GM12878 (cell line): ENCODE data around the gene GALT. TPM values are rescaled to one million over a fixed set of nuclear protein-coding genes. Genes with fewer than 3 reads are reported as not detected.
A peak's percentile ranks its signal among the peaks of the same experiment; 100 is the strongest.

Experiments used
- BACH1 ChIP-seq: fragments of 450-650 bp; IDR thresholded peaks from 2 replicates; pipeline ENCODE4 v1.6.1; 2017; ENCODE audit warnings: mild to moderate bottlenecking, borderline replicate concordance
- BMI1 ChIP-seq: fragments of 450-650 bp; IDR thresholded peaks from 2 replicates; pipeline ENCODE4 v1.6.1; 2016; ENCODE audit warnings: mild to moderate bottlenecking, moderate library complexity, borderline replicate concordance
- EED ChIP-seq: sonication (generic); IDR thresholded peaks from 2 replicates; pipeline ENCODE4 v1.6.1; 2016; ENCODE audit warnings: antibody characterized with exemption, low read depth
- GABPA ChIP-seq: IDR thresholded peaks from 2 replicates; pipeline ENCODE4 v1.6.1; 2014; ENCODE audit warnings: antibody characterized with exemption, low read depth, mild to moderate bottlenecking, inconsistent platforms
- HDGF ChIP-seq: fragments of 450-650 bp; IDR thresholded peaks from 2 replicates; pipeline ENCODE4 v1.6.1; 2016; ENCODE audit warnings: antibody characterized with exemption
- IKZF1 ChIP-seq: fragments of 450-650 bp; conservative IDR thresholded peaks from 2 replicates; pipeline ENCODE4 v1.6.1; 2017; ENCODE audit warnings: antibody characterized with exemption, mild to moderate bottlenecking
- JUND ChIP-seq: IDR thresholded peaks from 2 replicates; pipeline ENCODE4 v1.6.1; 2012; ENCODE audit warnings: low read depth, mild to moderate bottlenecking, low read length, improper control_type of control experiment, moderate library complexity
- LARP7 ChIP-seq: fragments of 450-650 bp; IDR thresholded peaks from 2 replicates; pipeline ENCODE4 v1.6.1; 2017; ENCODE audit warnings: mild to moderate bottlenecking
- MYB ChIP-seq: fragments of 150-350 bp; IDR thresholded peaks from 2 replicates; pipeline ENCODE4 v1.6.1; 2014; ENCODE audit warnings: mild to moderate bottlenecking, low read depth, low read length, borderline replicate concordance
- NBN ChIP-seq: fragments of 450-650 bp; IDR thresholded peaks from 2 replicates; pipeline ENCODE4 v1.6.1; 2016
- NFIC ChIP-seq: IDR thresholded peaks from 2 replicates; pipeline ENCODE4 v1.6.1; 2012; ENCODE audit warnings: low read depth, mild to moderate bottlenecking, inconsistent platforms, low read length, moderate library complexity
- NFYB ChIP-seq: IDR thresholded peaks from 2 replicates; pipeline ENCODE4 v1.6.1; 2011; ENCODE audit warnings: low read depth, mild to moderate bottlenecking, low read length, improper control_type of control experiment, moderate library complexity; ENCODE audit not compliant: insufficient read depth
- PAX5 ChIP-seq: IDR thresholded peaks from 2 replicates; pipeline ENCODE4 v1.6.1; 2011; ENCODE audit warnings: low read depth, low read length, borderline replicate concordance
- POLR2AphosphoS2 ChIP-seq: IDR thresholded peaks from 2 replicates; pipeline ENCODE4 v1.6.1; 2011; ENCODE audit warnings: low read depth, mild to moderate bottlenecking, low read length, improper control_type of control experiment, moderate library complexity
- SIX5 ChIP-seq: IDR thresholded peaks from 2 replicates; pipeline ENCODE4 v1.6.1; 2011; ENCODE audit warnings: mild to moderate bottlenecking, low read depth, low read length, moderate library complexity; ENCODE audit not compliant: severe bottlenecking
- SMAD1 ChIP-seq: fragments of 450-650 bp; IDR thresholded peaks from 2 replicates; pipeline ENCODE4 v1.6.1; 2018; ENCODE audit warnings: mild to moderate bottlenecking, low read depth; ENCODE audit not compliant: partially characterized antibody
- SP1 ChIP-seq: IDR thresholded peaks from one replicate; pipeline ENCODE4 v1.6.1; 2011; ENCODE audit warnings: low read depth, low read length
- SUZ12 ChIP-seq: fragments of 200-600 bp; sonication (generic); IDR thresholded peaks from one replicate; pipeline ENCODE4 v1.6.1; 2018; ENCODE audit warnings: antibody characterized with exemption, mild to moderate bottlenecking; ENCODE audit not compliant: unreplicated experiment
- YY1 ChIP-seq: IDR thresholded peaks from 2 replicates; pipeline ENCODE4 v1.6.1; 2011; ENCODE audit warnings: low read depth, mild to moderate bottlenecking, low read length
- polyA plus RNA-seq, 11 experiments: library from polyadenylated mRNA; depleted of rRNA in 4 of 11; unstranded in 6 of 11; stranded (reverse) in 5 of 11; fragments of >200 nt; fragmentation: Nextera tagmentation in 4 of 11; fragmentation: Illumina TruSeq in 1 of 11; extraction: Ambion mirVana in 4 of 11; extraction: Trizol in 1 of 11; gene quantifications; 1 replicate in 1 of 11; 2 replicates in 10 of 11; pipeline versions ENCODE4 v1.2.1 to v1.2.3, GENCODE V29; 2011 to 2016; ENCODE audit warnings: inconsistent platforms in 2 of 11, missing spikeins in 2 of 11, low read depth in 1 of 11
- total RNA-seq, 4 experiments: library from RNA; depleted of rRNA in 3 of 4; stranded (reverse); fragments of >200 nt in 3 of 4; fragmentation: Illumina TruSeq in 1 of 4; extraction: Trizol in 1 of 4; gene quantifications; 2 replicates each; pipeline versions ENCODE4 v1.2.1 to v1.2.3, GENCODE V29; 2013 to 2021
- TF ChIP-seq, protein P1 (sequence below): fragments of 450-650 bp; IDR thresholded peaks from 2 replicates; pipeline ENCODE4 v1.6.1; 2017; ENCODE audit warnings: low read depth, mild to moderate bottlenecking, moderate library complexity
- TF ChIP-seq, protein P2 (sequence below): IDR thresholded peaks from 2 replicates; pipeline ENCODE4 v1.6.1; 2011; ENCODE audit warnings: mild to moderate bottlenecking, low read depth, low read length, moderate library complexity; ENCODE audit not compliant: insufficient replicate concordance
- TF ChIP-seq, protein P3 (sequence below): fragments of 450-650 bp; IDR thresholded peaks from 2 replicates; pipeline ENCODE4 v1.6.1; 2018; ENCODE audit warnings: mild to moderate bottlenecking, low read depth, moderate library complexity; ENCODE audit not compliant: partially characterized antibody
- TF ChIP-seq, protein P4 (sequence below): IDR thresholded peaks from 2 replicates; pipeline ENCODE4 v1.6.1; 2012; ENCODE audit warnings: low read depth, low read length, improper control_type of control experiment

The GALT gene
- total and polyA plus RNA-seq, 10 of the 15 experiments (the other 5 are each of a cell fraction or from before 2014, with no cell fraction given), result 9.3 to 34.1 (median 26.9) TPM

DNA sequence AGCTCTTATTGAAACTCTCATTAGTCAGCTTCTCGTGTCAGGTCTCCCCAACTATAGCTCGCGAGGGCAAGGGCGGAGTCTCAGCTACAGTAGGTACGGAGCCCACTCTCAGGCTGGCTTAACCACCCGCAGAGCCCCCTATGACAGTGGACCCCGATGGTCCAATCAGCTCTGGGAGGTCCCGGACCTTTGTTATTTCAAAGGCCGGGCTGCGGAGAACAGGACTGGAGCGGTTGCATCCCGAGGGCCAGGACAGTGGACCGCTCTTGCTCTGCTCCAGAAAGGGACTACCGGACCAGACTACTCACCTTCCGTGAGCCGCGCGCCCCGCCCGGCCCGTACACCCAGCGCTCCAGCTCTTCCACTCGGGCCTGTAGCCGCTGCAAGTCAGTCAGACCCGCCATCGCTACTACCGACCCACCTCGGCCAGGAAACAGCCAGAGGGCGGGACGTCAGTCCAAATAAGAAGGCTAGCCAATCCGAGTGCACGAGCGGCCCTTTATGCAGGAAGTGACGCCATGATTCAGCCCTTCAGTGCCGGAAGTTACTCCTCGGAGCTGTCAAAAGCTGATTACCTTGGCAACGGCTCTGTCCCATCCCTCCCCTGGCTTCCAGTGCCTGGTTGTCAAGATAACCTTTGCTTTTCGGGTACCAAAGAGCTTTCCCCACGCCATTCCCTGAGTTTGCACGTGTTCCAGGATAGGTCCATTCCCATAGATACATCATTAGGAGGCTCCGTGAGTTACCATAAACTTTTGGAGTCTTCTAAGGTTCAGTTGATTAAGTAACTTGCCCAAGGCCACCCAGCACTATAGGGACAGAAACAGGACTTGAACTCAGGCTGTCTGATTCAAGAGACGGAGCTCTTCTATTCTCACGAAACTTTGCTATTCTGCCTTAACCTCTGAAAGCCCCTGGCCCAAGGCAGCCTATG lies 26.1 kb upstream of the GALT start, which contains the start of gene DCTN3 (continued):
- TF ChIP-seq, protein P1, sequence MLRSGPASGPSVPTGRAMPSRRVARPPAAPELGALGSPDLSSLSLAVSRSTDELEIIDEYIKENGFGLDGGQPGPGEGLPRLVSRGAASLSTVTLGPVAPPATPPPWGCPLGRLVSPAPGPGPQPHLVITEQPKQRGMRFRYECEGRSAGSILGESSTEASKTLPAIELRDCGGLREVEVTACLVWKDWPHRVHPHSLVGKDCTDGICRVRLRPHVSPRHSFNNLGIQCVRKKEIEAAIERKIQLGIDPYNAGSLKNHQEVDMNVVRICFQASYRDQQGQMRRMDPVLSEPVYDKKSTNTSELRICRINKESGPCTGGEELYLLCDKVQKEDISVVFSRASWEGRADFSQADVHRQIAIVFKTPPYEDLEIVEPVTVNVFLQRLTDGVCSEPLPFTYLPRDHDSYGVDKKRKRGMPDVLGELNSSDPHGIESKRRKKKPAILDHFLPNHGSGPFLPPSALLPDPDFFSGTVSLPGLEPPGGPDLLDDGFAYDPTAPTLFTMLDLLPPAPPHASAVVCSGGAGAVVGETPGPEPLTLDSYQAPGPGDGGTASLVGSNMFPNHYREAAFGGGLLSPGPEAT, result peak; percentile 39; the same call in 1 of the 2 replicates
- TF ChIP-seq SIX5, result no peak
- peak; percentile 92 for TF ChIP-seq YY1
- no peak for TF ChIP-seq SUZ12
- 0 out of 2 replicates have a peak, but pooled peaks have one; percentile 53 for TF ChIP-seq POLR2AphosphoS2
- 0 out of 2 replicates have a peak, but pooled peaks have one; percentile 41 for TF ChIP-seq HDGF
- peak; percentile 53 for TF ChIP-seq SP1
- peak; percentile 93 for TF ChIP-seq BMI1
- no peak for TF ChIP-seq EED
- peak; percentile 14; the same call in 1 of the 2 replicates for TF ChIP-seq BACH1
- TF ChIP-seq, protein P2, sequence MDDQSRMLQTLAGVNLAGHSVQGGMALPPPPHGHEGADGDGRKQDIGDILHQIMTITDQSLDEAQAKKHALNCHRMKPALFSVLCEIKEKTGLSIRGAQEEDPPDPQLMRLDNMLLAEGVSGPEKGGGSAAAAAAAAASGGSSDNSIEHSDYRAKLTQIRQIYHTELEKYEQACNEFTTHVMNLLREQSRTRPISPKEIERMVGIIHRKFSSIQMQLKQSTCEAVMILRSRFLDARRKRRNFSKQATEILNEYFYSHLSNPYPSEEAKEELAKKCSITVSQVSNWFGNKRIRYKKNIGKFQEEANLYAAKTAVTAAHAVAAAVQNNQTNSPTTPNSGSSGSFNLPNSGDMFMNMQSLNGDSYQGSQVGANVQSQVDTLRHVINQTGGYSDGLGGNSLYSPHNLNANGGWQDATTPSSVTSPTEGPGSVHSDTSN, result peak; percentile 81
- TF ChIP-seq JUND, result no peak
- TF ChIP-seq NFYB, result peak; percentile 83; the same call in 1 of the 2 replicates
- TF ChIP-seq MYB, result 0 out of 2 replicates have a peak, but pooled peaks have one; percentile 34
- TF ChIP-seq, protein P3, sequence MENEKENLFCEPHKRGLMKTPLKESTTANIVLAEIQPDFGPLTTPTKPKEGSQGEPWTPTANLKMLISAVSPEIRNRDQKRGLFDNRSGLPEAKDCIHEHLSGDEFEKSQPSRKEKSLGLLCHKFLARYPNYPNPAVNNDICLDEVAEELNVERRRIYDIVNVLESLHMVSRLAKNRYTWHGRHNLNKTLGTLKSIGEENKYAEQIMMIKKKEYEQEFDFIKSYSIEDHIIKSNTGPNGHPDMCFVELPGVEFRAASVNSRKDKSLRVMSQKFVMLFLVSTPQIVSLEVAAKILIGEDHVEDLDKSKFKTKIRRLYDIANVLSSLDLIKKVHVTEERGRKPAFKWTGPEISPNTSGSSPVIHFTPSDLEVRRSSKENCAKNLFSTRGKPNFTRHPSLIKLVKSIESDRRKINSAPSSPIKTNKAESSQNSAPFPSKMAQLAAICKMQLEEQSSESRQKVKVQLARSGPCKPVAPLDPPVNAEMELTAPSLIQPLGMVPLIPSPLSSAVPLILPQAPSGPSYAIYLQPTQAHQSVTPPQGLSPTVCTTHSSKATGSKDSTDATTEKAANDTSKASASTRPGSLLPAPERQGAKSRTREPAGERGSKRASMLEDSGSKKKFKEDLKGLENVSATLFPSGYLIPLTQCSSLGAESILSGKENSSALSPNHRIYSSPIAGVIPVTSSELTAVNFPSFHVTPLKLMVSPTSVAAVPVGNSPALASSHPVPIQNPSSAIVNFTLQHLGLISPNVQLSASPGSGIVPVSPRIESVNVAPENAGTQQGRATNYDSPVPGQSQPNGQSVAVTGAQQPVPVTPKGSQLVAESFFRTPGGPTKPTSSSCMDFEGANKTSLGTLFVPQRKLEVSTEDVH, result peak; percentile 75
- TF ChIP-seq, protein P4, sequence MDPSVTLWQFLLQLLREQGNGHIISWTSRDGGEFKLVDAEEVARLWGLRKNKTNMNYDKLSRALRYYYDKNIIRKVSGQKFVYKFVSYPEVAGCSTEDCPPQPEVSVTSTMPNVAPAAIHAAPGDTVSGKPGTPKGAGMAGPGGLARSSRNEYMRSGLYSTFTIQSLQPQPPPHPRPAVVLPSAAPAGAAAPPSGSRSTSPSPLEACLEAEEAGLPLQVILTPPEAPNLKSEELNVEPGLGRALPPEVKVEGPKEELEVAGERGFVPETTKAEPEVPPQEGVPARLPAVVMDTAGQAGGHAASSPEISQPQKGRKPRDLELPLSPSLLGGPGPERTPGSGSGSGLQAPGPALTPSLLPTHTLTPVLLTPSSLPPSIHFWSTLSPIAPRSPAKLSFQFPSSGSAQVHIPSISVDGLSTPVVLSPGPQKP, result no peak
- TF ChIP-seq LARP7, result peak; percentile 41; the same call in 1 of the 2 replicates
- TF ChIP-seq SMAD1, result no peak
- TF ChIP-seq NFIC, result no peak
- 0 out of 2 replicates have a peak, but pooled peaks have one; percentile 8 for TF ChIP-seq IKZF1
- TF ChIP-seq PAX5, result no peak
- 0 out of 2 replicates have a peak, but pooled peaks have one; percentile 46 for TF ChIP-seq NBN
- peak; percentile 96 for TF ChIP-seq GABPA
